A673 (cell line): ENCODE results near the gene SPINK2. TPM values are rescaled to one million over a fixed set of nuclear protein-coding genes. Genes with fewer than 3 reads are reported as not detected.

Source experiments
- BruUV-seq: library from RNA; stranded (reverse); fragments of 400-500 nt; replicated peaks from 2 replicates; lab custom pipeline; 2021; lab: Mats Ljungman, UMichigan
- CTCF ChIA-PET: fragments of 300-600 bp; sonication (Branson Sonifier 250); formaldehyde crosslinking; loops from one replicate; lab custom pipeline; 2022; ENCODE audit warnings: antibody characterized with exemption; lab: Charles Lee
- POLR2A ChIA-PET: fragments of 300-600 bp; sonication (Branson Sonifier 250); formaldehyde crosslinking; loops from one replicate; lab custom pipeline; 2022; ENCODE audit warnings: antibody characterized with exemption; ENCODE audit not compliant: low non-redundant PET; lab: Charles Lee
- DNase-seq: peaks from one replicate; pipeline ENCODE4 v3.0.0-alpha.2; 2015; ENCODE audit warnings: low spot score
- H3K27ac ChIP-seq: fragments of 200-600 bp; sonication (generic); 2 replicates; pipeline ENCODE4 v1.5.1; 2016; ENCODE audit warnings: mixed run types, low read depth, mild to moderate bottlenecking, mixed read lengths, antibody characterized with exemption, low read length; ENCODE audit not compliant: poor library complexity, severe bottlenecking
- H3K27me3 ChIP-seq: fragments of 200-600 bp; sonication (generic); replicated peaks from 2 replicates; pipeline ENCODE4 v1.6.1; 2017; ENCODE audit warnings: mixed run types, low read depth, mild to moderate bottlenecking, mixed read lengths, antibody characterized with exemption, low read length; ENCODE audit not compliant: insufficient read depth, poor library complexity
- H3K36me3 ChIP-seq: fragments of 200-600 bp; sonication (generic); 2 replicates; pipeline ENCODE4 v1.6.1; 2016; ENCODE audit warnings: mixed run types, mild to moderate bottlenecking, mixed read lengths, antibody characterized with exemption, low read length; ENCODE audit not compliant: insufficient read depth, poor library complexity, severe bottlenecking
- H3K4me1 ChIP-seq: fragments of 200-600 bp; sonication (generic); 2 replicates; pipeline ENCODE4 v1.6.1; 2017; ENCODE audit warnings: mixed run types, mild to moderate bottlenecking, mixed read lengths, antibody characterized with exemption, low read length; ENCODE audit not compliant: insufficient read depth, poor library complexity, severe bottlenecking
- H3K4me3 ChIP-seq: fragments of 200-600 bp; sonication (generic); 2 replicates; pipeline ENCODE4 v1.5.1; 2016; ENCODE audit warnings: low read depth, mixed run types, mild to moderate bottlenecking, mixed read lengths, low read length; ENCODE audit not compliant: poor library complexity, severe bottlenecking
- H3K9me3 ChIP-seq: fragments of 200-600 bp; sonication (generic); 2 replicates; pipeline ENCODE4 v1.6.1; 2016; ENCODE audit warnings: mixed run types, low read depth, mild to moderate bottlenecking, mixed read lengths, antibody characterized with exemption, low read length; ENCODE audit not compliant: poor library complexity, severe bottlenecking
- EZH2 ChIP-seq: fragments of 200-600 bp; sonication (generic); IDR thresholded peaks from 2 replicates; pipeline ENCODE4 v1.6.1; 2017; ENCODE audit warnings: borderline replicate concordance, low read depth, mild to moderate bottlenecking, mixed read lengths, antibody characterized with exemption, low read length; ENCODE audit not compliant: poor library complexity, severe bottlenecking
- intact Hi-C: fragments of 100-400 bp; cut with micrococcal nuclease; formaldehyde crosslinking; loops from one replicate; pipeline ENCODE4 v1.10.0; 2022; ENCODE audit not compliant: unreplicated experiment
- total RNA-seq: library from RNA; stranded (reverse); gene quantifications from 2 replicates; pipeline ENCODE4 v1.2.3, GENCODE V29; 2021
- TF ChIP-seq, protein P1 (sequence below): fragments of 300-800, 200-600 bp; sonication (generic); conservative IDR thresholded peaks from 2 replicates; pipeline ENCODE4 v1.5.1; 2017; ENCODE audit warnings: low read depth, mild to moderate bottlenecking, antibody characterized with exemption, low read length, moderate library complexity, mixed read lengths

SPINK2 gene
- total RNA-seq, 1 experiment from 2014 or later, result not detected

DNA sequence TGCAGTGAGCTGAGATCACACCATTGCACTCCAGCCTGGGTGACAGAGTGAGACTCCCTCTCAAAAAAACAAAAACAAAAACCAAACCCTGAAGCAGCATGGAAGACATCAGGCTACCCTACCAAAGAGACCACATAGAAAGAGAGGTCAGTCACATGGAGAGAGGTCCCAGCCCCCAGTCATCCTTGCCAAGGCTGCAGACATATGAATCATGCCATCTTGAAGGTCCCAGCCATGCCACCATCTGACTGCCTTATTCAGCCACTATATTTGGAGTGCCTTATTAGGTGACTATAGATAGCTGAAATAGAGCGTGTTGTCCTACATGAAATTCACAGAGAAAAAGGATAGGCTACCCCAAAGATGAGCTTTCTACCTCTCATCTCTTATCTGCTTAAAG lies 48.2 kb downstream of the SPINK2 start:
- intact Hi-C loops, result no loop called here
- Histone ChIP-seq H3K27me3 (no peaks in the 10 kb centered on the region), H3K4me3 (no peak overlapping the region), H3K4me1 (no peaks in the 10 kb centered on the region), H3K9me3 (no peaks in the 10 kb centered on the region), H3K27ac (no peak overlapping the region), H3K36me3 (no peaks in the 10 kb centered on the region)
- ChIA-PET CTCF (no interaction called here), POLR2A (no interaction called here)
- no peak for DNase-seq
- TF ChIP-seq EZH2, result no peak
- no TSS peak for BruUV-seq

DNA sequence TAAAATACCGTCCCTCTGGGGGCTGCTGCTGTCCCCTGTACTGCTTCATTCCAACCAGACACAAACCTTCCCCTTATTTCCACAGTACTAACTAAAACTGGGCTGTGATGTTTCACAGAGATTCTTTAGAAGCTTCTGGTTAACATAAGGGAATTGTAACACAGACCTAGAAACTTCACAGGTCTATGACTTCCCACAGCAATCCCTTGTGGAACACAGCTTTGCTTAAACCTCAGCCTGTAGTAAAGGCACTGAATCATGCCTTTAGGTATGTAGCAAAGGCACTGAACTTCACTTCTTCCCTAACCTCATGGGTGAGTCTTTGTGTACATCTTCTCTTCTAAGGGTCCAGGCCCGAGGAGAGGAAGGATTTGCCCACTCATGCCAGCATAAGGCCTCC lies 49.4 kb downstream of the SPINK2 start:
- Histone ChIP-seq H3K4me1 (no peaks in the 10 kb centered on the region), H3K36me3 (no peaks in the 10 kb centered on the region), H3K9me3 (no peaks in the 10 kb centered on the region), H3K27me3 (no peaks in the 10 kb centered on the region), H3K27ac (no peak overlapping the region), H3K4me3 (no peak overlapping the region)
- DNase-seq, result no peak
- intact Hi-C loops, result no loop called here
- POLR2A ChIA-PET, result no interaction called here
- CTCF ChIA-PET, result no interaction called here
- no peak for TF ChIP-seq EZH2
- TF ChIP-seq, protein P1, sequence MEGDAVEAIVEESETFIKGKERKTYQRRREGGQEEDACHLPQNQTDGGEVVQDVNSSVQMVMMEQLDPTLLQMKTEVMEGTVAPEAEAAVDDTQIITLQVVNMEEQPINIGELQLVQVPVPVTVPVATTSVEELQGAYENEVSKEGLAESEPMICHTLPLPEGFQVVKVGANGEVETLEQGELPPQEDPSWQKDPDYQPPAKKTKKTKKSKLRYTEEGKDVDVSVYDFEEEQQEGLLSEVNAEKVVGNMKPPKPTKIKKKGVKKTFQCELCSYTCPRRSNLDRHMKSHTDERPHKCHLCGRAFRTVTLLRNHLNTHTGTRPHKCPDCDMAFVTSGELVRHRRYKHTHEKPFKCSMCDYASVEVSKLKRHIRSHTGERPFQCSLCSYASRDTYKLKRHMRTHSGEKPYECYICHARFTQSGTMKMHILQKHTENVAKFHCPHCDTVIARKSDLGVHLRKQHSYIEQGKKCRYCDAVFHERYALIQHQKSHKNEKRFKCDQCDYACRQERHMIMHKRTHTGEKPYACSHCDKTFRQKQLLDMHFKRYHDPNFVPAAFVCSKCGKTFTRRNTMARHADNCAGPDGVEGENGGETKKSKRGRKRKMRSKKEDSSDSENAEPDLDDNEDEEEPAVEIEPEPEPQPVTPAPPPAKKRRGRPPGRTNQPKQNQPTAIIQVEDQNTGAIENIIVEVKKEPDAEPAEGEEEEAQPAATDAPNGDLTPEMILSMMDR, result no peak
- BruUV-seq, result no TSS peak

DNA sequence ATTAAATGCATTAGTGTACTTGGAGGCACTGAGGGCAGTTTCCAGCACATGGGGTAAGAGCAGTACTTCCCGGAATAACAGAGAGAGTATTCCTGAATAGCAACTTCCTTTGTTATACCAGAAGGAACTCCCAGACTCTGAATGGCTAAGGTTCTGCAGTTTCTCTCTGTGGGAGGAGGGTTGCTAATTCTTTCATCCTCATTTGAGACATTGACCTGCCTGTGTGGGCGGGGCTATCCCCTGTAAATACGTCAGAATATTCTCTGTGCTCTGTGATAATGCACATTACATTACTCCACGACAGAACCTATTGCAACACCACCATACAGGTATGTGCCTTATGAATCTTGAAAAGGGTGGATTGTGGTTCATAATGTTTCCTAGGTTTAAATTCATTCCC lies 52.7 kb downstream of the SPINK2 start:
- no peaks in the 10 kb centered on the region for H3K9me3 ChIP-seq
- POLR2A ChIA-PET, result no interaction called here
- DNase-seq, result no peak
- no peaks in the 10 kb centered on the region for H3K27me3 ChIP-seq
- intact Hi-C loops, result no loop called here
- CTCF ChIA-PET, result no interaction called here
- TF ChIP-seq, protein P1, result no peak
- TF ChIP-seq EZH2, result no peak
- no peak overlapping the region for H3K27ac ChIP-seq
- BruUV-seq, result no TSS peak
- no peak overlapping the region for H3K4me3 ChIP-seq
- H3K4me1 ChIP-seq, result no peaks in the 10 kb centered on the region
- no peaks in the 10 kb centered on the region for H3K36me3 ChIP-seq

DNA sequence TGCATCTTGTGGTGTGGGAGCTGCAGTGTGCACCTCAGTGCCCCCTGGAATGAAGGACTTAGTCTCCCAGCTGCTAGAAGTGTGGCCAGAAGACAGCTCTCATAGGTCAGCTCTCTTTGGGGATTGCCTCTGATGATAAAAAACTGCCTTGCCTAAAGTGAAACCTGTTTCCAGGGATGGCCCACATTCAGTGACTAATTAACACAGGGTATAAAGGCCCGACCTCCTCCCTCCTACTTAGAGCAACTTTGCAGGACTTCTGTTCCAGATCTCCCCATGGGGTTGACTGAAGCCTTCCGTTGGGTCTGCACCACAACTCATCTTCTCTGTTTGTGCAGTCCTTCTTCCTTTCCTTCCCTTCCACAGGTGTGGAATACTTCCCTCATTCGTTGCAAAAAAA lies 53.2 kb downstream of the SPINK2 start:
- no TSS peak for BruUV-seq
- H3K27me3 ChIP-seq, result no peaks in the 10 kb centered on the region
- no peak for DNase-seq
- H3K36me3 ChIP-seq, result no peaks in the 10 kb centered on the region
- ChIA-PET CTCF (no interaction called here), POLR2A (no interaction called here)
- H3K4me3 ChIP-seq, result no peak overlapping the region
- no peak for TF ChIP-seq EZH2
- TF ChIP-seq, protein P1, result no peak
- H3K4me1 ChIP-seq, result no peaks in the 10 kb centered on the region
- no peak overlapping the region for H3K27ac ChIP-seq
- no peaks in the 10 kb centered on the region for H3K9me3 ChIP-seq
- intact Hi-C loops, result no loop called here
